GM18517 (cell line): ENCODE results near the gene SENP7.
A peak's percentile ranks its signal among the peaks of the same experiment; 100 is the strongest.
"Not testable (repeated sequence)": the region's sequence is repeated elsewhere in the genome, so short reads cannot be mapped to it uniquely, and the experiment has no call there.

Experiments
- ATAC-seq: cut with Tn5 transposase; IDR thresholded peaks from one replicate; pipeline ENCODE4 v1.9.1; 2021; ENCODE audit warnings: mild to moderate bottlenecking, moderate library complexity; ENCODE audit not compliant: unreplicated experiment

The SENP7 gene

DNA sequence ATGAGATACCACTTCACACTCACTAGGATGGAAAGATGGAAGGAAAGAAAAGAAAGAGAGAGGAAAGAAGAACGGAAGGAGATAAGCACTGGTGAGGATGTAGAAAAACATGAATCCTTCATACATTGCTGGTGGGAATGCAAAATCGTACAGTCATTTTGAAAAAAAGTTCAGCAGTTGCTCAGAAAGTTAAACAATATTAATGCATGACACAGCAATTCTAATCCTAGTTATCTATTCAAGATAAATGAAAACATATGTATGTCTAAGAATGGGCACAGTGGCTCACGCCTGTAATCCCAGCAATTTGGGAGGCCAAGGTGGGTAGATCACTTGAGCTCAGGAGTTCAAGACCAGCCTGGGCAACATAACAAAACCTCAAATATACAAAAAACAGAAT is 59.1 kb downstream of the SENP7 start:
- no peak for ATAC-seq

- ATAC-seq: not testable (repeated sequence)
These were observed 74.4 kb downstream of the SENP7 start for GRCh38 chr3:101438641-101439040.

GRCh38 chr3:101433652-101434051 is 79.4 kb downstream of the SENP7 start:
- no peak for ATAC-seq

DNA sequence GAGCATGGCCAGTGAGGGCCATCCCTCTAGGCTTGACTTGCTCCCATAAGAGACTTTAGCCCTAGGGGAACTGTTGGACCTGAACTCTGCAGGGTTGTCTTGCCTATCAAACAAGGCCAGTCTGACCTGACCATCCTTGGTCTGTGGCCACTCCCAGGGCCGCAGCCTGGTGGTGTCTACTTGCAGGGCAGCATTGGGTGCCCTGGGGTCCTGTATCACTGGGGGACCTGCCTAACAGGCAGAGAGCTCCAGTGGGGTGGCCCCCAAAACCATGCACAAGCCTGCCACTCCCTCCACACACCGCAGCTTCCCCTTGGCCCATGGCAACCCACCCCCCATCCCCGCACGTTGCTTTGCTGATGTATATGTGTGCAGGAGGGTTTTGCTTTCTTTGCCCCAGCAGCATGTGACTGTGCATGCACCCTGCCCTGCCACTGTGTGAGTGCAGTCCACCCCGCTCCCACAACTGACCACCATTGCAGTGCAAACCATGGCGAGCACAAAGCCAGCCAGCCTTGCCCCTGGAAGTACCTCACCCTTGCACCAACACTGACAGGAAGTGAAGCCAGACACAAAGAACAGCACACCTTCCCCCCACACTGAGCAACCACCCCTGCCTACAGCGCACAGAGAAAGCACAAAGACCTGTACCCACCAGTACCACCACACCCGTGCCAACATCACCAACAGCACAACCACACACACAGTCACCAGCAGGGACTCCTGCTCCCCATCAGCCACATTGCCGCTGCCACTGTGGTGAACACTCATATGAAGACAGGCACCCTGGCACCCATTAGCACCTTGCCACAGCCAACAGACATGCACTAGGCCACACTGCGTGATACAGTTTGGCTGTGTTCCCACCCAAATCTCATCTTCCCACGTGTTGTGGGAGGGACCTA is 88.8 kb downstream of the SENP7 start:
- no peak for ATAC-seq

GRCh38 chr3:101418851-101419250 is 94.2 kb downstream of the SENP7 start:
- ATAC-seq: no peak

DNA sequence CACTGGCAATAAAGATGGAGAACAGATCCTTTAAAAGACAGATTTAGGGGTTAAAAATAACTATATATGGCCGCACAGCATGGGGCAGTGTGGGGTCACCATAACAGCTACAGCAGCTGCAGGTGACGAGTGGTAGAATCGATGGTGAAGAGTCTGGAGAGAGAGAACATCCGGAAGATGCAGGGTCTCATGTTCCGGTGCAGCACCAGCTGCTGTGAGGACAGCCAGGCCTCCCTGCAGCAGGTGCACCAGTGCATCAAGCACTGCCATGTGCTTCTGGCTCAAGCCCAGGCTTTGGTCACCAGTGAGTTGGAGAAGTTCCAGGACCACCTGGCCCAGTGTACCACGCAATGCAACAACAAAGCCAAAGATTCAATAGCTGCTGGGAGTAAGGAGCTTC is 98.9 kb downstream of the SENP7 start:
- ATAC-seq: no peak

DNA sequence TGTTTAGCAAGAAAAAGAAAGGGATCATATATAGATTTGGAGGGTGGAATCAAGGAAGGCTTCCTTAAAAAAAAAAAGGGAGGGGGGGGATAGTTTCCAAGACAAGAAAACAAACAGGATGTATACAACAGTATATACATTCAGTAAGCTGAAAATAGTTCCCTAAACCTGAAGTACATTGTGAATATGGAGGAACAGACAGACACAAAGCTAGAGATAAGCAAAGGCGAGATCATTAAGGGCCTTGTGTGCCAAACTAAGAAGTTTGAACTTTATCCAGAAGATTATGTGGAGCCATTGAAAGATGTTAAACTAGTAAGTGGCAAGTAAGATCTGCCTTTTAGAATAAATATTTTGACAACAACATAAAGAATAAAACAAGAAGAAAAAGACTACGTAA is 99.4 kb downstream of the SENP7 start:
- ATAC-seq: no peak

DNA sequence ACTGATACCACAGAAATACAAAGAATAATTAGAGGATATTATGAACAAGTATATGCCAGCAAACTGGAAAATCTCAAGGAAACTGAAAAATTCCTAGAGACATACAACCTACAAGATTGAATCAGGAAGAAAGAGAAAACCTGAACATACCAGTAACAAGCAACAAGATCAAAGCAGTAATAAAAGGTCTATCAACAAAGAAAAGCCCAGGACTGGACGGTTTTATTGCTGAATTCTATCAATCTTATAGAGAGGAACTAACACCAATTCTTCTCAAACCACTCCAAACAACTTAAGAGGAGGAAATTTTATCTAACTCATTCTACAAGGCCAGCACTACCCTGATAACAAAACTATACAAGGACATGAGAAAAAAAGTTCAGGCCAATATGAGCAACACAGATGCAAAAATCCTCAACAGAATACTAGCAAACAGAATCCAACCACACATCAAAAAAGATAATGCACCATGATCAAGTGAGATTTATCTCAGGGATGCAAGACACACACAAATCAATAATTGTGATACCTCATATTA is 121.5 kb downstream of the SENP7 start:
- no peak for ATAC-seq

DNA sequence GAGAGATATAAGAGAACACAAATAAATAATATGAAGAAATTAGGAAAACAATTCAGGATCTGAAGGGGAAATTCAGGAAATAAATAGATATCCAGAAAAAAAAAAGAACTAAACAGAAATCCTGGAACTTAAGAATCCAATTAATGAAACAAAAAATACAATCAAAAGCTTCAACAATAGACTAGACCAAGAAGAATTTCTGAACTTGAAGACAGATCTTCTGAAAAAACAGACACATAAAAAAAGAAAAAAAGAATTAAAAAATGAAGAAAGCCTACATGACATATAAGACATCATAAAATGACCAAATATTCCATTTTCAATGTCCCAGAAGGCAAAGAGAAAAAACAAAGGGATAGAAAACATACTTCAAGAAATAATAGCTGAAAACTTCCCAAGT is 124.3 kb downstream of the SENP7 start:
- ATAC-seq: no peak

DNA sequence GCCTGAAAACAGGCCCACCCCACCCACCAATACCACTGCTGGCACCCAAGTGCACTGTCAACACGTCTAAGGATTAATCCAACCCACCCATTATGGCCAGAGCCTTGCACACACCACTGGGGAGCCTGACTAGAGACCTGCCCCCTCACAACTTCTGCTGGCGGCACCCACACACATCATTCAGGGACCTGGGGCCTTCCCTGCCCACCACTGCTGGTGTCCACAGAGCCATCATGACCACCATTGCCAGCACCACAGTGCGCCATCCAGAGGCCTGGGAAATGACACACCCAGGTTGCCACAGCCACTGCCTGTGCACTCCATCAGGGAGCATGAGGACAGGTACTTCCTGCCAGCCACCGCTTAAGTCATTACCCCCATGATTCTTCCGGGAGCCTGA is 125.7 kb downstream of the SENP7 start:
- ATAC-seq: no peak

DNA sequence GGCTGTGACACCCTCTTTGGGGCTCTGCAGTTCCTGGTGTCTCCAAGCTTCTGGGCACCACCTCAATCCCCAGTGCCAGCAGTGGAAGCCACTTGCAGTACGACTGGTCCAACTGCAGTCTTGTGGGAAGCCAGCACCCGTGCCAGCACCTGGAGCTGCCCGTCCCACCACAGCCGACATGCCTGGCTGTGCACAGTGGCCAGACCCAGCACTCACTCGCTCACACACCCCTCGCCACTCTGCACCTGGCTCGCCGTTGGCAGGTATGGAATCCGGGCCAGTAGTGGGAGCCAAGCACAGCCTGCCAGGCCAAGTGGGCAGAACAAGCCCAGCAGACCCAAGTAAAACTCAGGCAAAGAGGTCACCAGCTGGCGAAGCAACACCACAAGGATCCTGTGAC is 128.6 kb downstream of the SENP7 start:
- no peak for ATAC-seq

DNA sequence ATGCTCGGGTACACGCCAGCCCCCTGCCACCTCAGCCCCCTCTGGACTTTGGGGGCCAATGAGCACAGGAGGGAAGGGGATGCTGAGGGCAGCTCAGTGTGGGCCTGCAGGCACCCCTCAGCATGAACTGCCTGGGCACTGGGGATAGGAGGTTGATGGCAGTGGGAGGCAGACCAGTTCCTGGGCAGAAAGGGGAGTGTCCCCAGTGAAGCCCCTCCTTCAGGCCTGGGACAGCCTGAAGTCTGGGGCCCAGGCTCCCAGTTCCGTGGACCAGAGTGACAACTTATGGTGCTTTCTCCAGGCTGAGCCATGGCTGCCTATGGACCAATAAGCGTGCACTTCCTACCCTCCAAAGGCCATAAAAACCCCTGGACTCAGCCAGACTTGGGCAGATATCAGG is 129.4 kb downstream of the SENP7 start:
- no peak for ATAC-seq

GRCh38 chr3:101383156-101383575 is 129.8 kb downstream of the SENP7 start:
- ATAC-seq: no peak

DNA sequence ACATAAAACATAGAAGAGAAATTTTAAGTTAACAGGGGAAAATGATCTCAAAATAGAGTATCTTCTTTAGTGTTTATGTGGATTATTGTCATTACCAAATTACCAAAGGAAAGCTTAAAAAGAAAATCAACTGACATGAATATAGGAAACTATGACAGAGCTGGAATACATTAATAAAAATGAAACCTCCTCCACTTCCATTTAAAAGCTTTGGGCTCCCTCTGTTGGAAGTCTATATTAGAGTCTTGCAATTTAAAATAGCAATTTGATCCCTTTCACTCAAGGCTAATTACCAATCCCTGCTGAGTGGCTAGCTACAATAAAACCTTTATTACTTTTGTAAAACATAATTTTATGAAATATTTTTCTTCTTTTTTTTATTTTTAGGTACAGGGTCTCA is 131.2 kb downstream of the SENP7 start:
- ATAC-seq: no peak

DNA sequence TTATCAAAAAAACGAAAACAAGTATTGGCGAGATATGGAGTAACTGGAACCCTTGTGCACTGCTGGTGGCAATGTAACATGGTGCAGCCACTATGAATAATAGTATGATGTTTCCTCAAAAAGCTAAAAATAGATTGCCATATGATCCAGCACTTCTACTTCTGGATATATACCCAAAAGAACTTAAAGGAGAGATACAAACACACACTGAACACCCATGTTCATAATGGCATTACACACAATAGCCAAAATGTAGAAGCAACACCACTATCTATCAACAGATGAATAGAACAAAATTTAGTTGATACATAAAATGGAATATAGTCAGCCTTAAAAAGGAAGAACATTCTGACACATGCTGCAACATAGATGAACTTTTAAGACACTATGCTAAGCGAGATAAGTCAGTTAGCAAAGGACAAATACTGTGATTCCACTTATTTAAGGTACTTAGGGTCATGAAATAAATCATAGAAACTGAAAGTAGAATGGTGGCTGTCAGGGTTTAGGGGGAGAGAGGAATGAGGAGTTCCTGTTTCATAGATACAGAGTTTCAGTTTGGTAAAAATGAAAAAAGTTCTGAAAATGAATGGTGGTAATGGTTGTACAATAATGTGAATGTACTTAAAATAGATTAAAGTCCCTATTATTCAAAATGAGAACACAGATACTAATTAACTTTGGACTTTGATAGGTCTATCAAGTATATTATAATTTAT is 133.2 kb downstream of the SENP7 start:
- peak; percentile 99 for ATAC-seq

GRCh38 chr3:101377796-101378195 is 135.2 kb downstream of the SENP7 start:
- ATAC-seq: no peak

DNA sequence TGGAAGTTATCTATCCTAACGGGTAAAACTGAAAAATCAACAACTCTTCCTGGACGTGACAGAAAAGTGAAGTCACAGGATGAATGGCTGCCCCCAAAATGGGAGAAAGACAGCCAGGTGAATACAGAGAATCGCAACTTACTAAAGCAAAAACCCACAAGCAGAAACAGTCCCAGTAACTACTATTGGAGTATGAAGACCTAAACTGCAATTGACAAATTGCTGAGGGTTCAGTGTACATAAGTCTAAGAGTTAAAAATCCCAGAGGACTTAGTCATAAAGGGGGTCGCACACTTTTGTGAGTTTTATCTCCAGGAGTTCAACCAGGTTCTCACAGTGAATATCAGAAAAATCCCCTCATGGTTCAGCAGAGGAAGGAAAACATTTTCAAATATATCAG is 135.8 kb downstream of the SENP7 start:
- ATAC-seq: no peak

DNA sequence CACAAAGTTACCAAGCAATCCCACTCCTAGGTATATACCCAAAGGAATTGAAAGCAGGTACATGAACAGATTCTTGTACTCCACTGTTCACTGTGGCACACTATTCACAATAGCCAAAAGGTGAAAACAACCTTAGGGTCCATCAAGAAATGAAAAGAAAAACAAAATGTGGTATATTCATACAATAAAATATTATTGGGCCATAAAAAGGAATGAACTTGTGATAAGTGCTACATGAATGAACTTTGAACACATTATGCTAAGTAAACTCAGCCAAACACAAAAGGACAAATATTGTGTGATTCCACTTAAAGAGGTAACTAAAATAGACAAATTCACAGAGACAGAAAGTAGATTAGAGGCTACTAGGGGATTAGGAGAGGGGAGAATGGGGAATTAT is 137.4 kb downstream of the SENP7 start:
- no peak for ATAC-seq

DNA sequence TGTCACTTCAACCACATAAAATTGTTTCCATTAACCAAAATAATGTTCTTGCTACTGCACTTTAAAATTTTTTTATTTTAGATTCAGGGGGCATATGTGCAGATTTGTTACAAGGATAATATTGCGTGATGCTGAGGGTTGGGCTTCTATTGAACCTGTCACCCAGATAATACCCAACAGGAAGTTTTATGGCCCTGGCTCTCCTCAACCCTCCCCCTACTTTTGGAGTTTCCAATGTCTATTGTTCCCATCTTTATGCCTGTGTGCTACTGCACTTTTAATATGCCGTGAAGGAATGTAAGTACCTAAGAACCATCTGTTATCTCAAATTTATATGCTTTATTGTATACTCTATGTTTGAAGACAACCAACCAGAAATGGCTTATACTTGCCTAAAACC is 150.6 kb downstream of the SENP7 start:
- ATAC-seq: no peak

GRCh38 chr3:101351829-101352228 is 161.2 kb downstream of the SENP7 start:
- no peak for ATAC-seq

DNA sequence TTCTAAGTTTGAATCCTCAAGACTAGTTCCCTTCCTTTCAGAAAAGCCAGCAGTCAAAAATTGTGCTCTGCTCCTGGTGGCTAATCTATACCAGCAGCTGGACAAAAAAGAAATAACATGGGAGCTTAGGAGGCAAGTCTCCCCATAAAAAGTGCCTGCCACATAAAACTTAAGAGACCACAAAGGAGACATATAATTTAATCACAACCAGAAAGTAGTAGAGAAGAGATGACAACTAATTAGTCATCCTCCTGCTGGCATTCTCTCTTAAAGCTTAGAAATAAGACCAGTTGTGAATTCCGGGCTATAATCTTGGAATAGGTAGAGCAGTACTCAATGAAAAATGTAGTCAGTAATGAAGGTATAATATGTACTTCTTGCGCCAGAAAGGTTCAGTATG is 172.4 kb downstream of the SENP7 start:
- ATAC-seq: no peak

DNA sequence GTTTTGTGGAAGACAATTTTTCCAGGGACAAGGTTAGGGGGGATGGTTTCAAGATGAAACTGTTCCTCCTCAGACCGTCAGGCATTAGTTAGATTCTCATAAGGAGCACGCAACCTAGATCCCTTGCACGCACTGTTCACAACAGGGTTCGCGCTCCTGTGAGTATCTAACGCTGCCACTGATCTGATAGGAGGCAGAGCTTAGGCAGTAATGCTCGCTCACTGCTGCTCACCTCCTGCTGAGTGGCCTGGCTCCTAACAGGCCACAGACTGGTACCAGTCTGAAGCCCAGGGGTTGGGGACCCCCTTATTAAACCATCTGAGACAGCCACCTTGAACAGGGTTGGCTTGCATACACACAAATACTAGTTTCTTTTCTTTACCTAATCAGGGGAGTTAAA is 179.1 kb downstream of the SENP7 start:
- ATAC-seq: no peak
